Measurements from ENCODE around the gene AKAP8.

DNA sequence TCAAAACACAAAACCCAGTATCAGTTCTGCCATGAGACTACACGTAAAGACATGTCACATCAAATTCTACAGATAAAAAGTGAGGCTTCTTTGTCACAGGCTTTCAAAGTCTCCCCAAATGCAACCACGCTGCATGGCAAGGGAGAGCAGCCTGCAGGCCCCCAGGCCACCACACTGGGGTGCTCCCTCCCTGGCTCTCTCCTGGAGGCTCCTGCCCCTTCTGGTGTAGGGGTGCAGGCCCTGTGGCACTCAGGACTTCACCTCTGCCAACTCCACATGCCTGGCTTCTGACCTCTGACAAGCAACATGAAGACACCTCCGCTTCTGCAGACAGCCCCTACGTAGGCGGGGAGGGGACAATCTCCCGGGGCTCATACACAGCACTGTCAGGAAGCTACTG is 14.3 kb downstream of the AKAP8 start:
- TF ChIP-seq, protein P1, sequence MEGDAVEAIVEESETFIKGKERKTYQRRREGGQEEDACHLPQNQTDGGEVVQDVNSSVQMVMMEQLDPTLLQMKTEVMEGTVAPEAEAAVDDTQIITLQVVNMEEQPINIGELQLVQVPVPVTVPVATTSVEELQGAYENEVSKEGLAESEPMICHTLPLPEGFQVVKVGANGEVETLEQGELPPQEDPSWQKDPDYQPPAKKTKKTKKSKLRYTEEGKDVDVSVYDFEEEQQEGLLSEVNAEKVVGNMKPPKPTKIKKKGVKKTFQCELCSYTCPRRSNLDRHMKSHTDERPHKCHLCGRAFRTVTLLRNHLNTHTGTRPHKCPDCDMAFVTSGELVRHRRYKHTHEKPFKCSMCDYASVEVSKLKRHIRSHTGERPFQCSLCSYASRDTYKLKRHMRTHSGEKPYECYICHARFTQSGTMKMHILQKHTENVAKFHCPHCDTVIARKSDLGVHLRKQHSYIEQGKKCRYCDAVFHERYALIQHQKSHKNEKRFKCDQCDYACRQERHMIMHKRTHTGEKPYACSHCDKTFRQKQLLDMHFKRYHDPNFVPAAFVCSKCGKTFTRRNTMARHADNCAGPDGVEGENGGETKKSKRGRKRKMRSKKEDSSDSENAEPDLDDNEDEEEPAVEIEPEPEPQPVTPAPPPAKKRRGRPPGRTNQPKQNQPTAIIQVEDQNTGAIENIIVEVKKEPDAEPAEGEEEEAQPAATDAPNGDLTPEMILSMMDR (conservative IDR thresholded peaks at IDR 0.05): no peak
- no peak for TF ChIP-seq ZFX (IDR thresholded peaks at IDR 0.05)

All from C4-2B (cell line).